ENCODE measurements around the gene MT1A. TPM values are rescaled to one million over a fixed set of nuclear protein-coding genes. Genes with fewer than 3 reads are reported as not detected.

MT1A gene
- total and polyA plus RNA-seq, 3 donors from 2014 or later: 10.6 TPM; not detected in 2

DNA sequence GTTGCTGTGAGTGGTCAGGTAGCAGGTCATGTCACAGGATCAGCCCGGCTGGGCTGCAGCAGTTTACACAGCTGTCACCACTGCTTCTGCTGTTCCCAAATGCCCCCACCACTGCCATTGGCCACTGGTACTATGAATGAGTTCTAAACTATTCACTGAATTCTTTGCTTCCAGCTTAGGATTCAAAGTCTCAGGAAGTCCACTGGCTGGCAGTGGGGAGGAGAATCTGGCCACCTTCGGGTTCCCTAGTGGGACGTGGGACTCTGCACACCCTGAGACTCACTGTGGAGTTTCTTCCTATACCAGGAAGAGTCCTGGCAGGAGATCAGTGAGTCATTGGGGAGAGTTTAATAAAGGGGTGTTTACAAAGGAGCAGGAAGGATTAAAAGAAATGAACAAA lies 50.7 kb downstream of the MT1A start:
- Histone ChIP-seq H3K27ac (no peak overlapping the region), H3K4me3 (no peak overlapping the region), H3K4me1 (no peaks in the 10 kb centered on the region), H3K27me3 (no peaks in the 10 kb centered on the region), H3K36me3 (ENCODE audit: low read depth, missing control alignments) (no peaks in the 10 kb centered on the region), H3K9me3 (no peaks in the 10 kb centered on the region)
- DNase-seq: no peak
- 70 to 89% methylated on average over 3 of the region's 3 CpGs for WGBS, 2 donors
- intact Hi-C loops (cut with DNase I; ENCODE audit: low total_unique reads): no loop called here
- TF ChIP-seq, protein P1, sequence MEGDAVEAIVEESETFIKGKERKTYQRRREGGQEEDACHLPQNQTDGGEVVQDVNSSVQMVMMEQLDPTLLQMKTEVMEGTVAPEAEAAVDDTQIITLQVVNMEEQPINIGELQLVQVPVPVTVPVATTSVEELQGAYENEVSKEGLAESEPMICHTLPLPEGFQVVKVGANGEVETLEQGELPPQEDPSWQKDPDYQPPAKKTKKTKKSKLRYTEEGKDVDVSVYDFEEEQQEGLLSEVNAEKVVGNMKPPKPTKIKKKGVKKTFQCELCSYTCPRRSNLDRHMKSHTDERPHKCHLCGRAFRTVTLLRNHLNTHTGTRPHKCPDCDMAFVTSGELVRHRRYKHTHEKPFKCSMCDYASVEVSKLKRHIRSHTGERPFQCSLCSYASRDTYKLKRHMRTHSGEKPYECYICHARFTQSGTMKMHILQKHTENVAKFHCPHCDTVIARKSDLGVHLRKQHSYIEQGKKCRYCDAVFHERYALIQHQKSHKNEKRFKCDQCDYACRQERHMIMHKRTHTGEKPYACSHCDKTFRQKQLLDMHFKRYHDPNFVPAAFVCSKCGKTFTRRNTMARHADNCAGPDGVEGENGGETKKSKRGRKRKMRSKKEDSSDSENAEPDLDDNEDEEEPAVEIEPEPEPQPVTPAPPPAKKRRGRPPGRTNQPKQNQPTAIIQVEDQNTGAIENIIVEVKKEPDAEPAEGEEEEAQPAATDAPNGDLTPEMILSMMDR (IDR thresholded peaks at IDR 0.05): no peak
- no peak for TF ChIP-seq POLR2A (IDR thresholded peaks at IDR 0.05)

Other genes starting within 250 kb of the MT1A start
- 100 to 1,000 TPM; 287 to 337 TPM for gene AMFR, start 213.1 kb upstream of the MT1A start, total RNA-seq
- 258 TPM for gene AMFR, start 213.1 kb upstream of the MT1A start, polyA plus RNA-seq (ENCODE audit: insufficient read depth, low read depth, low replicate concordance)
- gene NUDT21, start 187.3 kb upstream of the MT1A start, total RNA-seq: 10 to 100 TPM; 67.7 to 75.3 TPM
- 224 TPM for gene NUDT21, start 187.3 kb upstream of the MT1A start, polyA plus RNA-seq (ENCODE audit: insufficient read depth, low read depth, low replicate concordance)
- gene OGFOD1, start 187.1 kb upstream of the MT1A start, total RNA-seq: 10 to 100 TPM; 26.7 to 34.5 TPM
- gene OGFOD1, start 187.1 kb upstream of the MT1A start, polyA plus RNA-seq (ENCODE audit: insufficient read depth, low read depth, low replicate concordance): 38.2 TPM
- gene BBS2, start 118.6 kb upstream of the MT1A start, total RNA-seq: 10 to 100 TPM; 70.3 to 83.6 TPM
- 79.8 TPM for gene BBS2, start 118.6 kb upstream of the MT1A start, polyA plus RNA-seq (ENCODE audit: insufficient read depth, low read depth, low replicate concordance)
- not detected for gene MT4, start 73.6 kb upstream of the MT1A start, total RNA-seq
- 2.3 TPM for gene MT4, start 73.6 kb upstream of the MT1A start, polyA plus RNA-seq (ENCODE audit: insufficient read depth, low read depth, low replicate concordance)
- gene MT3, start 49.1 kb upstream of the MT1A start, total RNA-seq: 1 to 10 TPM in 1 of 2 donors, not detected in 1; 4.6 TPM
- gene MT3, start 49.1 kb upstream of the MT1A start, polyA plus RNA-seq (ENCODE audit: insufficient read depth, low read depth, low replicate concordance): 12.0 TPM
- 10 to 100 TPM; 20.1 to 30.7 TPM for gene MT2A, start 30.1 kb upstream of the MT1A start, total RNA-seq
- 77.1 TPM for gene MT2A, start 30.1 kb upstream of the MT1A start, polyA plus RNA-seq (ENCODE audit: insufficient read depth, low read depth, low replicate concordance)
- 10 to 100 TPM; 10.5 to 55.4 TPM for gene MT1E, start 12.9 kb upstream of the MT1A start, total RNA-seq
- gene MT1E, start 12.9 kb upstream of the MT1A start, polyA plus RNA-seq (ENCODE audit: insufficient read depth, low read depth, low replicate concordance): 22.4 TPM
- 1 to 10 TPM; 2.2 to 3.7 TPM for gene MT1M, start 6.0 kb upstream of the MT1A start, total RNA-seq
- 2.6 TPM for gene MT1M, start 6.0 kb upstream of the MT1A start, polyA plus RNA-seq (ENCODE audit: insufficient read depth, low read depth, low replicate concordance)
- gene MT1B, start 13.2 kb downstream of the MT1A start, total RNA-seq: not detected
- gene MT1B, start 13.2 kb downstream of the MT1A start, polyA plus RNA-seq (ENCODE audit: insufficient read depth, low read depth, low replicate concordance): not detected
- gene MT1F, start 19.3 kb downstream of the MT1A start, total RNA-seq: 1 to 10 TPM; 3.6 to 8.1 TPM
- gene MT1F, start 19.3 kb downstream of the MT1A start, polyA plus RNA-seq (ENCODE audit: insufficient read depth, low read depth, low replicate concordance): 15.4 TPM
- 10 to 100 TPM in 1 of 2 donors, 1 to 10 TPM in 1; 2.1 to 11.5 TPM for gene MT1G, start 29.4 kb downstream of the MT1A start, total RNA-seq
- 14.7 TPM for gene MT1G, start 29.4 kb downstream of the MT1A start, polyA plus RNA-seq (ENCODE audit: insufficient read depth, low read depth, low replicate concordance)
- not detected for gene MT1H, start 31.1 kb downstream of the MT1A start, total RNA-seq
- not detected for gene MT1H, start 31.1 kb downstream of the MT1A start, polyA plus RNA-seq (ENCODE audit: insufficient read depth, low read depth, low replicate concordance)
- 100 to 1,000 TPM in 1 of 2 donors, 10 to 100 TPM in 1; 77.0 to 180 TPM for gene MT1X, start 43.8 kb downstream of the MT1A start, total RNA-seq
- gene MT1X, start 43.8 kb downstream of the MT1A start, polyA plus RNA-seq (ENCODE audit: insufficient read depth, low read depth, low replicate concordance): 51.7 TPM
- gene NUP93, start 91.5 kb downstream of the MT1A start, total RNA-seq: 100 to 1,000 TPM in 1 of 2 donors, 10 to 100 TPM in 1; 94.2 to 102 TPM
- 147 TPM for gene NUP93, start 91.5 kb downstream of the MT1A start, polyA plus RNA-seq (ENCODE audit: insufficient read depth, low read depth, low replicate concordance)
- gene SLC12A3, start 226.5 kb downstream of the MT1A start, total RNA-seq: 1 to 10 TPM in 1 of 2 donors, under 1 TPM in 1; 0.16 to 1.1 TPM
- gene SLC12A3, start 226.5 kb downstream of the MT1A start, polyA plus RNA-seq (ENCODE audit: insufficient read depth, low read depth, low replicate concordance): 0.16 TPM